ENCODE data around the gene DENND6A.

DNA sequence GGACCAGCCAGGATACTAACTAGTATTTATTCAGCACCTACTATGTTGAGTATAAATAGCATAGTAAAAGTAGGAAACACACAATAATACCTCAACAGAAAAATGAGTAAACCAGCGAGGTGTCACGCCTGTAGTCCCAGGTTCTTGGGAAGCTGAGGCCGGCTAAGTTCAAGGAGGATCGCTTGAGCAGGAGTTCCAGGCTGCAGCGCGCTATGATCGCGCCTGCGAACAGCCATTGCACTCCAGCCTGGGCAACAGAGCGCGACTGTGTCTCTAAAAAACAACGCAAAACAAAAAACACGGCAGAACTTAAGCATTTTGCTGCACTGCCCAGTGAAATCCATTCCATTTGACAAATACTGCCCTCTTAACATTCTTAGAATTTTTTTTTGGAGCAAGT, 1.3 kb upstream of the DENND6A start:
- TF ChIP-seq POLR2AphosphoS5 (IDR thresholded peaks at IDR 0.05): no peak
- TF ChIP-seq, protein P1, sequence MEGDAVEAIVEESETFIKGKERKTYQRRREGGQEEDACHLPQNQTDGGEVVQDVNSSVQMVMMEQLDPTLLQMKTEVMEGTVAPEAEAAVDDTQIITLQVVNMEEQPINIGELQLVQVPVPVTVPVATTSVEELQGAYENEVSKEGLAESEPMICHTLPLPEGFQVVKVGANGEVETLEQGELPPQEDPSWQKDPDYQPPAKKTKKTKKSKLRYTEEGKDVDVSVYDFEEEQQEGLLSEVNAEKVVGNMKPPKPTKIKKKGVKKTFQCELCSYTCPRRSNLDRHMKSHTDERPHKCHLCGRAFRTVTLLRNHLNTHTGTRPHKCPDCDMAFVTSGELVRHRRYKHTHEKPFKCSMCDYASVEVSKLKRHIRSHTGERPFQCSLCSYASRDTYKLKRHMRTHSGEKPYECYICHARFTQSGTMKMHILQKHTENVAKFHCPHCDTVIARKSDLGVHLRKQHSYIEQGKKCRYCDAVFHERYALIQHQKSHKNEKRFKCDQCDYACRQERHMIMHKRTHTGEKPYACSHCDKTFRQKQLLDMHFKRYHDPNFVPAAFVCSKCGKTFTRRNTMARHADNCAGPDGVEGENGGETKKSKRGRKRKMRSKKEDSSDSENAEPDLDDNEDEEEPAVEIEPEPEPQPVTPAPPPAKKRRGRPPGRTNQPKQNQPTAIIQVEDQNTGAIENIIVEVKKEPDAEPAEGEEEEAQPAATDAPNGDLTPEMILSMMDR (IDR thresholded peaks at IDR 0.05): no peak
- TF ChIP-seq POLR2A (IDR thresholded peaks at IDR 0.05): no peak
